HEK293 (cell line): Measurements from ENCODE around the gene ADD1.

ENCODE experiments used
- GFI1B ChIP-seq: fragments of 450-650 bp; formaldehyde crosslinking; IDR thresholded peaks from 2 replicates; pipeline ENCODE4 v1.5.1; 2016; ENCODE audit warnings: missing biosample characterization, missing genetic modification characterization
- GLI4 ChIP-seq: fragments of 450-650 bp; formaldehyde crosslinking; IDR thresholded peaks from 2 replicates; pipeline ENCODE4 v1.5.1; 2016; ENCODE audit warnings: missing biosample characterization, missing genetic modification characterization
- PRDM1 ChIP-seq: fragments of 450-650 bp; formaldehyde crosslinking; IDR thresholded peaks from 2 replicates; pipeline ENCODE4; 2016; ENCODE audit warnings: missing biosample characterization, missing genetic modification characterization
- SALL2 ChIP-seq: fragments of 450-650 bp; formaldehyde crosslinking; IDR thresholded peaks from 2 replicates; pipeline ENCODE4 v1.5.0; 2017; ENCODE audit warnings: missing biosample characterization, mild to moderate bottlenecking, missing genetic modification characterization, borderline replicate concordance
- SP7 ChIP-seq: fragments of 450-650 bp; formaldehyde crosslinking; IDR thresholded peaks from 2 replicates; pipeline ENCODE4 v1.5.1; 2016; ENCODE audit warnings: missing biosample characterization, missing genetic modification characterization
- ZBTB10 ChIP-seq: fragments of 450-650 bp; formaldehyde crosslinking; IDR thresholded peaks from 2 replicates; pipeline ENCODE4 v1.5.1; 2016; ENCODE audit warnings: missing biosample characterization, missing genetic modification characterization
- ZBTB44 ChIP-seq: fragments of 450-650 bp; IDR thresholded peaks from 2 replicates; pipeline ENCODE4 v1.5.1; 2018; ENCODE audit warnings: missing biosample characterization, mild to moderate bottlenecking, missing genetic modification characterization
- ZNF157 ChIP-seq: fragments of 450-650 bp; formaldehyde crosslinking; IDR thresholded peaks from 2 replicates; pipeline ENCODE4 v1.5.1; 2016; ENCODE audit warnings: missing biosample characterization, missing genetic modification characterization
- ZNF2 ChIP-seq: fragments of 450-650 bp; formaldehyde crosslinking; IDR thresholded peaks from 2 replicates; pipeline ENCODE4 v1.5.1; 2016; ENCODE audit warnings: missing biosample characterization, missing genetic modification characterization
- ZNF341 ChIP-seq: fragments of 450-650 bp; formaldehyde crosslinking; IDR thresholded peaks from 2 replicates; pipeline ENCODE4; 2016; ENCODE audit warnings: low read depth, missing biosample characterization, missing genetic modification characterization
- ZNF626 ChIP-seq: fragments of 450-650 bp; sonication (Bioruptor Pico); formaldehyde crosslinking; IDR thresholded peaks from 2 replicates; pipeline ENCODE4 v1.5.1; 2018; ENCODE audit warnings: missing biosample characterization, missing genetic modification characterization, inconsistent platforms
- ZNF645 ChIP-seq: fragments of 450-650 bp; formaldehyde crosslinking; IDR thresholded peaks from 2 replicates; pipeline ENCODE4; 2016; ENCODE audit warnings: missing biosample characterization, missing genetic modification characterization
- ZNF670 ChIP-seq: fragments of 450-650 bp; formaldehyde crosslinking; IDR thresholded peaks from 2 replicates; pipeline ENCODE4 v1.5.1; 2016; ENCODE audit warnings: missing biosample characterization, missing genetic modification characterization, low read depth
- TF ChIP-seq, protein P1 (sequence below): fragments of 450-650 bp; formaldehyde crosslinking; IDR thresholded peaks from 2 replicates; pipeline ENCODE4 v1.5.1; 2017; ENCODE audit warnings: missing biosample characterization, missing genetic modification characterization
- TF ChIP-seq, protein P2 (sequence below): fragments of 450-650 bp; formaldehyde crosslinking; IDR thresholded peaks from 2 replicates; pipeline ENCODE4 v1.5.1; 2016; ENCODE audit warnings: missing biosample characterization, missing genetic modification characterization

The ADD1 gene

DNA sequence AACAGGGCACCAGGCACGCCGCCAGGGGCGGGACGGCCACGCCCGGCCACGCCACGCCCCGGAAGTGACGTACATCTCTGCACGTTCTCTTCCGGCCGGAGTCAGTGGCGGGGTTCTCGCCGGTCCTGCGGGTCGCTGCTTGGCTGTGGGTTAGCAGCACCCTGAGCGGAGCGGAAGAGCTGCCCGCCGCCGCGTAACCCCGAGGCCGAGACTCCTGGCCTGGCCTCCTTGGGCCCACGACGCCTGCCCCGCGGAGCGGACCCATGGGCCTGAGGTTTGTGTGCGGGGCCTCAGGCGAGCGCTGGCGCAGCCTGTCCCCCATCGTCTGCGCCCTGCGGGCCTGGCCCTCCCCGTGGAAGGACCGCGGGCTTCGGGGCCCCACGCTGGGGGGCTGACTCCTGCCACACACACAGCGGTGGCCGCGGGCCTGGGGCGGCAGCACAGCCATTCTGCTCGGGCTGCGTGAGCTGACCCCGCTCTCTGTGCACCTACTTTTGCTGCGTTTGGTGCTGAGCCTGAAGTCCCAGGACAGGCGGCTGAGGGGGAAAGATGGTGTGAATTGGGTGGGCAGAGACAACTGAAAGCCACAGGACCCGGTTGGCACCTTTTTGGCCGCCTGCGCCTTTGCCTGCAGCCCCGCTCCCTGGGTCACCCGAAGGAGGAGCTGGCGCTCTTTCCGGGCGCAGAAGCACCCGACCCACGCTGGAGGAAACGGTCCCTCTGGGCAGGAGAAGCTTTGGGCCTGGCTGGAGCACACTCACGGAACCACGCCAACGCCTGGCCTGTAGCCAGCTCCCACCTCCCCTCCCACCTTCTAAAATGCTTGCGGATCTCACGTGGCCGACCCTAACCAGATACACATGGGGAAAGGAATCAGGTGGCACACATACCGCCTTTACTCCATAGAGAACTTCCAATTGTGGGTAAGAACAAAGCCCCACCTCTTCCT is 91.4 kb downstream of the ADD1 start (continued):
- TF ChIP-seq, protein P1, sequence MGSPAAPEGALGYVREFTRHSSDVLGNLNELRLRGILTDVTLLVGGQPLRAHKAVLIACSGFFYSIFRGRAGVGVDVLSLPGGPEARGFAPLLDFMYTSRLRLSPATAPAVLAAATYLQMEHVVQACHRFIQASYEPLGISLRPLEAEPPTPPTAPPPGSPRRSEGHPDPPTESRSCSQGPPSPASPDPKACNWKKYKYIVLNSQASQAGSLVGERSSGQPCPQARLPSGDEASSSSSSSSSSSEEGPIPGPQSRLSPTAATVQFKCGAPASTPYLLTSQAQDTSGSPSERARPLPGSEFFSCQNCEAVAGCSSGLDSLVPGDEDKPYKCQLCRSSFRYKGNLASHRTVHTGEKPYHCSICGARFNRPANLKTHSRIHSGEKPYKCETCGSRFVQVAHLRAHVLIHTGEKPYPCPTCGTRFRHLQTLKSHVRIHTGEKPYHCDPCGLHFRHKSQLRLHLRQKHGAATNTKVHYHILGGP (tag by site-specific recombination), result no peak
- no peak for TF ChIP-seq ZBTB44 (tag by site-specific recombination)
- TF ChIP-seq GLI4, result no peak
- peak; percentile 59 for TF ChIP-seq SP7 (tag by site-specific recombination)
- TF ChIP-seq SALL2, result no peak
- TF ChIP-seq ZNF341 (tag by site-specific recombination), result no peak
- peak; percentile 64 for TF ChIP-seq ZBTB10
- TF ChIP-seq GFI1B (tag by site-specific recombination), result no peak
- 0 out of 2 replicates have a peak, but pooled peaks have one; percentile 29 for TF ChIP-seq ZNF2 (tag by site-specific recombination)
- no peak for TF ChIP-seq ZNF670
- TF ChIP-seq, protein P2, sequence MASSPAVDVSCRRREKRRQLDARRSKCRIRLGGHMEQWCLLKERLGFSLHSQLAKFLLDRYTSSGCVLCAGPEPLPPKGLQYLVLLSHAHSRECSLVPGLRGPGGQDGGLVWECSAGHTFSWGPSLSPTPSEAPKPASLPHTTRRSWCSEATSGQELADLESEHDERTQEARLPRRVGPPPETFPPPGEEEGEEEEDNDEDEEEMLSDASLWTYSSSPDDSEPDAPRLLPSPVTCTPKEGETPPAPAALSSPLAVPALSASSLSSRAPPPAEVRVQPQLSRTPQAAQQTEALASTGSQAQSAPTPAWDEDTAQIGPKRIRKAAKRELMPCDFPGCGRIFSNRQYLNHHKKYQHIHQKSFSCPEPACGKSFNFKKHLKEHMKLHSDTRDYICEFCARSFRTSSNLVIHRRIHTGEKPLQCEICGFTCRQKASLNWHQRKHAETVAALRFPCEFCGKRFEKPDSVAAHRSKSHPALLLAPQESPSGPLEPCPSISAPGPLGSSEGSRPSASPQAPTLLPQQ (tag by site-specific recombination), result 0 out of 2 replicates have a peak, but pooled peaks have one; percentile 12
- TF ChIP-seq ZNF626 (tag by site-specific recombination), result no peak
- no peak for TF ChIP-seq PRDM1 (tag by site-specific recombination)
- TF ChIP-seq ZNF645 (tag by site-specific recombination), result no peak
- no peak for TF ChIP-seq ZNF157 (tag by site-specific recombination)
